Omental fat pad (tissue), 4 donors: ENCODE results near the gene PRDM7. TPM values are rescaled to one million over a fixed set of nuclear protein-coding genes. Genes with fewer than 3 reads are reported as not detected.

Experiments
- ATAC-seq: fragments of 150-250 bp; one replicate; pipeline ENCODE4 v1.9.1; 2016; ENCODE audit warnings: mild to moderate bottlenecking, moderate library complexity; ENCODE audit not compliant: low FRiP score
- DNase-seq: peaks from one replicate; pipeline ENCODE4 v3.0.0-alpha.2; 2019; ENCODE audit warnings: low spot score
- total RNA-seq, 4 donors: library from RNA; depleted of rRNA; stranded (reverse); fragments of >200 nt; gene quantifications; one replicate each; pipeline ENCODE4 v1.1.0, GENCODE V29; 2016
- TF ChIP-seq, protein P1 (sequence below), 3 donors: fragments of 450-650 bp; IDR thresholded peaks; one replicate each; pipeline ENCODE4 v1.5.1; 2016 to 2017; ENCODE audit warnings: antibody characterized with exemption in 3 of 3, mild to moderate bottlenecking in 3 of 3, moderate library complexity in 2 of 3

PRDM7 gene
- total RNA-seq, 4 donors from 2014 or later: not detected

DNA sequence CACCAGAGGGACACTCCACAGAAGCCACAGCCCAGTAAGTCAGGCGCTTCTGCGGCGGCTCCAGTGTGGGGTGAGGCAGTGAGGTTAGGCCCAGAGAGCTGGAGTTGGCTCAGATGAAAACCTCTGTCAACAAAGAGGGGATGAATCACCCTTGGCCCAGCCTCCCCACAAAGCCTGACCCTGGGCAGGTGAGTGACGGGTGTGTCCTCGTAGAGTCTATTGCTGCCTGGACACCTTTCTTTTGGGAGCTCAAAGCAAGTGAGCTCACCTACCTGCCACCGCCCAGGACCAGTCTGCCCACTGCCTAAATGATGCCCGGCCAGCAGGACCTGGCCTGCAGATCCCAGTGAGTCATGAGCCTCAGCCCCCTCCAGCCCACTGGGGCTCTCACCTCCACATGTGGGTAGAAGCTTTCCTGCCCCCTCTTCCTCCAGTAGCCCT, 33.0 kb downstream of the PRDM7 start:
- TF ChIP-seq, protein P1, sequence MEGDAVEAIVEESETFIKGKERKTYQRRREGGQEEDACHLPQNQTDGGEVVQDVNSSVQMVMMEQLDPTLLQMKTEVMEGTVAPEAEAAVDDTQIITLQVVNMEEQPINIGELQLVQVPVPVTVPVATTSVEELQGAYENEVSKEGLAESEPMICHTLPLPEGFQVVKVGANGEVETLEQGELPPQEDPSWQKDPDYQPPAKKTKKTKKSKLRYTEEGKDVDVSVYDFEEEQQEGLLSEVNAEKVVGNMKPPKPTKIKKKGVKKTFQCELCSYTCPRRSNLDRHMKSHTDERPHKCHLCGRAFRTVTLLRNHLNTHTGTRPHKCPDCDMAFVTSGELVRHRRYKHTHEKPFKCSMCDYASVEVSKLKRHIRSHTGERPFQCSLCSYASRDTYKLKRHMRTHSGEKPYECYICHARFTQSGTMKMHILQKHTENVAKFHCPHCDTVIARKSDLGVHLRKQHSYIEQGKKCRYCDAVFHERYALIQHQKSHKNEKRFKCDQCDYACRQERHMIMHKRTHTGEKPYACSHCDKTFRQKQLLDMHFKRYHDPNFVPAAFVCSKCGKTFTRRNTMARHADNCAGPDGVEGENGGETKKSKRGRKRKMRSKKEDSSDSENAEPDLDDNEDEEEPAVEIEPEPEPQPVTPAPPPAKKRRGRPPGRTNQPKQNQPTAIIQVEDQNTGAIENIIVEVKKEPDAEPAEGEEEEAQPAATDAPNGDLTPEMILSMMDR (IDR thresholded peaks at IDR 0.05): no peak
- no peak for ATAC-seq
- DNase-seq: no peak

DNA sequence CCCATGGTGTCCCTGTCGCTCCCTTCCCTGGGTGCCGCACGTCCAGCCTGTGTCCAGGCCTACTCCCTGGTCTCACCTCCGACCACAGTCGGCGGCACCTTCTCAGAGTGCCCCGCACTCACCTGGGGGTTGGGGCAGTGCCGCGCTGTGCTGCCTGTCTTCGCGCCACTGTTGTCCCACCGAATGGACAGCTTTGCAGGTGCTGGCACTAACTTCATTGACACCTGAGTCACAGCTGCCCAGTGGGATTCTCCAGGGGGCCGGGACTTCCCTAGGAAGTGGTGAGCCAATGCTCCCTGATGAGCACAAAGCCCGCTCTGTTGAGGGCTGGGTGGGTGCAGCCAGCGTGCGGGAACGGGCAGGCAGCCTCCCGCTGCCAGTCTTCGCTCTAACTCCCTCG, 33.6 kb downstream of the PRDM7 start:
- ATAC-seq (no peak), DNase-seq (no peak)
- TF ChIP-seq, protein P1 (IDR thresholded peaks at IDR 0.05): no peak

DNA sequence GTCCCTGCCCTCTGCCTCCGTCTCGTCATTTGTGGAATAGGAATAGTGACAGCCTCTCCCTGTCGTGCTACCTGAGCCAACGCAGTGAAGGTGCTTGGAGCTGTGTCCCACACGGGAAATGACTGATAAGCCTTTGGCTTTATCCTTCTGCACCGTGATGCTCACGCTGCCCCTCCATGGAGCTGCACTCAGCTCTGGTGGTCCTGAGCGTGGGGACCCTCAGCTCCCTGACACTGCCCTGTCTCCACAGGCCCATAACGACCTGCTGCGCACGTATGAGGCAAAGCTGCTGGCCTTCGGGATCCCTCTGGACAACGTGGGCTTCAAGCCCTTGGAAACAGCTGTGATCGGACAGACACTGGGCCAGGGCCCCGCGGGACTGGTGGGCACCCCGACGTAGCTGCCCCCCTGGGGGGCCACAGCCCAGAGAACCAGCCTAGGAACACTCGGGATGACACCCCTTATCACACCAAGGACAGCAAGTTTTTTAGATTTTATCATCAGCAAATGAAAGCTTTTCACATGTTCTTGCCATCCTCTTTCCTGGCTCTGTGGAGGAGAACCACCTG, 34.1 kb downstream of the PRDM7 start:
- ATAC-seq (no peak), DNase-seq (no peak)
- TF ChIP-seq, protein P1 (IDR thresholded peaks at IDR 0.05): no peak

DNA sequence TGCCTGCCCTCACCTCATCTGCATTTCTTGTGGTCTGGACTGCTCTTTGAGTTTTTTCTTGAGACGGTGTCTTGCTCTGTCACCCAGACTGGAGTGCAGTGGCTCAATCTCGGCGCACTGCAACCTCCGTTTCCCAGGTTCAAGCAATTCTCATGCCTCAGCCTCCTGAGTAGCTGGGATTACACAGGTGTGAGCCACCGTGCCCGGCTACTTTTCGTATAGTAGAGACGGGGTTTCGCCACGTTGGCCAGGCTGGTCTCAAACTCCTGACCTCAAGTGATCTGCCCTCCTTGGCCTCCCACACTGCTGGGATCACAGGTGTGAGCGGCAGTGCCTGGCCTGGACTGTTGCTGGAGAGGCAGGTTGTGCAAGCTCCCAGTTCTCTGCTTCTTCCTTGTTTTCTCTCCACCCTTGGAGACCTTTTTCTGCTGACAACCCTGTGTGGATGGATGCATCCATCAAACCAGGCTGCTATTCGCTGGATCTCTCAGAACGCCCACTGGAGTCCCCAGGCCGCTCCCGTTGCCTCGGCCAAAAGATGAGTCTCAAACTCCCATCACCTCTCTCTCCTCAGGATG, 35.1 kb downstream of the PRDM7 start:
- DNase-seq (no peak), ATAC-seq (no peak)
- TF ChIP-seq, protein P1 (IDR thresholded peaks at IDR 0.05): no peak

DNA sequence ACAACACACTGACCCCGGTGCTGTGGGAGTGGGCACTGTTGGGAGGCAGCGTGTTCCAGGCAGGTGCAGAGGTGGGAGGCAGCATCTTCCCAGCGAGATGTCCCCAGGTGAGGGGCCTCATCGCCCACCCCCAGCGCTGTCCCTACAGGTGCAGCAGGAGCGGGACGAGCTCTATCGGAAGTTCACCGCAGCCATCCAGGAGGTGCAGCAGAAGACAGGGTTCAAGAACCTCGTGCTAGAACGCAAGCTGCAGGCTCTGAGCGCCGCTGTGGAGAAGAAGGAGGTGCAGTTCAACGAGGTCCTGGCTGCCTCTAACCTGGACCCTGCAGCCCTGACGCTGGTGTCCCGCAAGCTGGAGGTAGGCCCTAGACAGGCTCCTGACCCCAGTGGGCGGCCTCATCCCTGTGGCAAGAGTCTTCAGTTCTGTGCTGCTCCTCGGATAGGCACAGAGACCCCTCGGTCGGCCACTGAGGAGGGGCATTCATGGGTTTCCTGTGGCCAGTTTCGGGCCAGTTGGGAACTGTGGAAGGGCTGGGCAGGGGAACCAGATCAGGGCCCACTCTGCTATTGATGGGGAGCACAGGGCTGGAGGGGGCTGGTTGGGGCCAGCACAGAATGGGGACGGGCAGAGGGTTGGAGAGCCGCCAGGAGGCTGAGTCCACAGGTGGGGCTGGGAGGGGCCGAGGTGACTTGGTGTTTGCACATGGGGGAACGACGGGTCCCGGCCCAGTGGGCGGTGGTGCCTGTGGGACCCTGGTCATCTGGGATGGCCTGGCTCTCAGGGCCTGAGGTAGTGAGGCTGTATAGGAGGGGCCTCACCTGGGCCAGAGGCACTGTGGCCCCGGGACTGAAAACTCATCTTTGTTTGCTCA, 36.7 kb downstream of the PRDM7 start:
- TF ChIP-seq, protein P1 (IDR thresholded peaks at IDR 0.05): no peak
- DNase-seq: no peak
- no peak for ATAC-seq

DNA sequence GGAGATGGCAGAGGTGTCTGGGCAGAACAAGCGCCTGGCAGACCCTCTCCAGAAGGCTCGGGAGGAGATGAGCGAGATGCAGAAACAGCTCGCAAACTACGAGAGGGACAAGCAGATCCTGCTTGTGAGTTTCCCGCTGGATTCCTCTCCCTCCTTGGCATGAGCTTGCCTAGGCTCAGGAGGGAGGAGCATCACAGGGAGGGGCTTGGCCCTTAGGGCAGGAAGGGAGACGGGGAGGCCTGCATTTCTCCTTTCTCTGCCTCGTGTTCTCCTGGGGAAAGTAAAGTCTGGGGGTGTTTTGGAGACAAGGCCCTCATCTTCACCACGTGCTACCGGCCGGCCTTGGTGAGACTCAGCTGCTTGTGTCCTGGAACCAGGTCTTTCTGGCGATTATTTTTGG, 39.9 kb downstream of the PRDM7 start:
- TF ChIP-seq, protein P1 (IDR thresholded peaks at IDR 0.05): no peak
- DNase-seq (no peak), ATAC-seq (no peak)
